KBM-7 (cell line): ENCODE results near the gene RNPEP.
"Not testable (repeated sequence)": the region's sequence is repeated elsewhere in the genome, so short reads cannot be mapped to it uniquely, and the experiment has no call there.

Source experiments
- DNase-seq: peaks from one replicate; pipeline ENCODE4 v3.0.0-alpha.2; 2015
- in situ Hi-C: fragments of 300-500 bp; cut with MboI; formaldehyde crosslinking; loops from 2 replicates; pipeline ENCODE4 v1.14.3; 2020; ENCODE audit warnings: low sequenced_read_pairs, low pct_unique_long_range_greater_than_20kb, mixed read lengths

Gene RNPEP

GRCh38 chr1:201955729-201956143, 26.7 kb upstream of the RNPEP start:
- in situ Hi-C loops: loop anchor here (10.0 kb wide), 1 partner anchor 51 kb away; no protein-coding TSS in a partner anchor
- DNase-seq: no peak

- DNase-seq: no peak
- in situ Hi-C loops: loop anchor here (10.0 kb wide), 1 partner anchor 54 kb away; no protein-coding TSS in a partner anchor
Measured at GRCh38 chr1:201958348-201958747, 24.1 kb upstream of the RNPEP start.

GRCh38 chr1:201962382-201962781, 20.1 kb upstream of the RNPEP start:
- in situ Hi-C loops: not testable (repeated sequence)

GRCh38 chr1:201964261-201964660, 18.2 kb upstream of the RNPEP start:
- no peak for DNase-seq
- in situ Hi-C loops: no loop called here

More at GRCh38 chr1:201962382-201962781, 20.1 kb upstream of the RNPEP start:
- not testable (repeated sequence) for DNase-seq

GRCh38 chr1:201966171-201966570, 16.3 kb upstream of the RNPEP start:
- in situ Hi-C loops: no loop called here
- DNase-seq: no peak

- in situ Hi-C loops: no loop called here
- no peak for DNase-seq
Measured at GRCh38 chr1:201968202-201968925, 14.1 kb upstream of the RNPEP start.

GRCh38 chr1:201970334-201971159, 11.9 kb upstream of the RNPEP start:
- in situ Hi-C loops: no loop called here
- DNase-seq: no peak

GRCh38 chr1:201982082-201982622, 296 bp upstream of the RNPEP start:
- in situ Hi-C loops: no loop called here
- peak; percentile 53 for DNase-seq

- in situ Hi-C loops: no loop called here
- DNase-seq: no peak
Measured at GRCh38 chr1:201983380-201983805, 945 bp downstream of the RNPEP start.

GRCh38 chr1:201984446-201984845, 2.0 kb downstream of the RNPEP start:
- in situ Hi-C loops: no loop called here

GRCh38 chr1:201985355-201985754, 2.9 kb downstream of the RNPEP start:
- in situ Hi-C loops: no loop called here
- DNase-seq: no peak

More at GRCh38 chr1:201984446-201984845, 2.0 kb downstream of the RNPEP start:
- DNase-seq: no peak

- in situ Hi-C loops: no loop called here
Measured at GRCh38 chr1:201988601-201989000, 6.2 kb downstream of the RNPEP start.

GRCh38 chr1:201989354-201990128, 7.1 kb downstream of the RNPEP start:
- in situ Hi-C loops: no loop called here
- DNase-seq: no peak

More at GRCh38 chr1:201988601-201989000, 6.2 kb downstream of the RNPEP start:
- DNase-seq: no peak

GRCh38 chr1:201990427-201990826, 8.0 kb downstream of the RNPEP start:
- DNase-seq: no peak
- in situ Hi-C loops: no loop called here

GRCh38 chr1:201999625-202000238, 17.3 kb downstream of the RNPEP start:
- in situ Hi-C loops: no loop called here
- peak; percentile 59 for DNase-seq

- in situ Hi-C loops: no loop called here
- no peak for DNase-seq
Measured at GRCh38 chr1:202002507-202002906, 20.1 kb downstream of the RNPEP start.

GRCh38 chr1:202004711-202005110, 22.3 kb downstream of the RNPEP start:
- in situ Hi-C loops: no loop called here
- DNase-seq: no peak

GRCh38 chr1:202005958-202006357, 23.5 kb downstream of the RNPEP start:
- no peak for DNase-seq
- in situ Hi-C loops: no loop called here

GRCh38 chr1:202007304-202007703, 24.9 kb downstream of the RNPEP start:
- in situ Hi-C loops: no loop called here
- no peak for DNase-seq
